LNCAP (cell line): ENCODE data around the gene RTL9.

Experiments
- TF ChIP-seq, protein P1 (sequence below): fragments of 450-650 bp; IDR thresholded peaks from 2 replicates; pipeline ENCODE4 v1.5.1; 2017; ENCODE audit warnings: mild to moderate bottlenecking

RTL9 gene

DNA sequence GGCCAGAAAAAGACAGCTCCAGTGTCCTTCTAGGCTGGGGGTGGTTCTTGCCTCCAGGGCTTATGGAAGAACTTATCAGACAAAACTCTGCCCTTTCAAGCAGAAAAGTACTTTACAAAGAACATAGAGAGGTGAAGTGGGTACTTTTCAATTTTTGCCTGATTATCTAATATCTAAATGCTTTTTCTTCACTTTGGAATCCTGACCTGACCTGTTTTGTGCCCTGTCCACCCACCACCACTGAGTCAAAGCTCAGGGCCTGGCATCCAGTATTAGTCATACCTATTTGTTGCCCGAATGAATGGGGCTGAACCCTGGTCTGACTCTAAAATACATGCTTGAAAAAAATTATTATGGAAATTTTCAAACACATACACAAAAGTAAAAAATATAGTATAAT is 37.2 kb downstream of the RTL9 start:
- TF ChIP-seq, protein P1, sequence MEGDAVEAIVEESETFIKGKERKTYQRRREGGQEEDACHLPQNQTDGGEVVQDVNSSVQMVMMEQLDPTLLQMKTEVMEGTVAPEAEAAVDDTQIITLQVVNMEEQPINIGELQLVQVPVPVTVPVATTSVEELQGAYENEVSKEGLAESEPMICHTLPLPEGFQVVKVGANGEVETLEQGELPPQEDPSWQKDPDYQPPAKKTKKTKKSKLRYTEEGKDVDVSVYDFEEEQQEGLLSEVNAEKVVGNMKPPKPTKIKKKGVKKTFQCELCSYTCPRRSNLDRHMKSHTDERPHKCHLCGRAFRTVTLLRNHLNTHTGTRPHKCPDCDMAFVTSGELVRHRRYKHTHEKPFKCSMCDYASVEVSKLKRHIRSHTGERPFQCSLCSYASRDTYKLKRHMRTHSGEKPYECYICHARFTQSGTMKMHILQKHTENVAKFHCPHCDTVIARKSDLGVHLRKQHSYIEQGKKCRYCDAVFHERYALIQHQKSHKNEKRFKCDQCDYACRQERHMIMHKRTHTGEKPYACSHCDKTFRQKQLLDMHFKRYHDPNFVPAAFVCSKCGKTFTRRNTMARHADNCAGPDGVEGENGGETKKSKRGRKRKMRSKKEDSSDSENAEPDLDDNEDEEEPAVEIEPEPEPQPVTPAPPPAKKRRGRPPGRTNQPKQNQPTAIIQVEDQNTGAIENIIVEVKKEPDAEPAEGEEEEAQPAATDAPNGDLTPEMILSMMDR, result no peak

DNA sequence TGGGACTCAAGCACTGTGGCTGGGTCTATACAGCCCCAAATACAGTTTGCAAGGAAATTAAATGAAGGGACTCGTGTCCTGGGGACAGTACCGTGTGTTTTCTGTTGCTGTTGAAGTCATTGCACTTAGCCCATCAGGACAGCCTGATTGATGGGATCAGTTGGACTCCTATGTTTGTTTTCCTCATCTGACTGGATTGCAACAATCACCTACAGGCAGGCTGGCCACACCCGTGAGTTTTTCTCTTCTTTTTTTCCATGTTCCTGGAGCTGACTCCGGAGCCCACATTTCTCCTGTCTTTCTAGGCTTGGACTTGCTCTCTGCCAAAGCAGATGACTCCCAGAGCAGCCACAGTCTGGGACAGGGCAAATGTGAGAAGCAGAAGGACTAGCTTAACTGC is 38.1 kb downstream of the RTL9 start:
- TF ChIP-seq, protein P1, result no peak

DNA sequence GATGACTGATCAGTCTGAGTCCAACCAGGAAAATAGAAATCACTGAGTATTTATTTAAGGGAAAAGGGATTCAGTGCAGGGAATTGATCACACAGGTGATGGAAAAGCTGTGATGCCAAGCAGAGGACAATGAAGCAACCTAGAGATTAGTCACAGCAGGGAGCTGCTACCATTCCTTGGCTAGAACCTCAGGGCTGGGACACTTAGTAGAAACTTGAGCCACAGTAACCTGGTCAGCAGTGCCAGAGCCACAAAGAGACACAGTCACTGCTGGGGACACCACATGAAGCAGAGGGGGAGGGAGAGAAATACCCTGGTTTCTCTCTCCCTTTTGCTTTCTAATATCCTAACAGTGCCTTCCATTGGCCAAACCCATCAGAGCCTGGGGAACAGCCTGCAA is 38.7 kb downstream of the RTL9 start:
- TF ChIP-seq, protein P1, result no peak

DNA sequence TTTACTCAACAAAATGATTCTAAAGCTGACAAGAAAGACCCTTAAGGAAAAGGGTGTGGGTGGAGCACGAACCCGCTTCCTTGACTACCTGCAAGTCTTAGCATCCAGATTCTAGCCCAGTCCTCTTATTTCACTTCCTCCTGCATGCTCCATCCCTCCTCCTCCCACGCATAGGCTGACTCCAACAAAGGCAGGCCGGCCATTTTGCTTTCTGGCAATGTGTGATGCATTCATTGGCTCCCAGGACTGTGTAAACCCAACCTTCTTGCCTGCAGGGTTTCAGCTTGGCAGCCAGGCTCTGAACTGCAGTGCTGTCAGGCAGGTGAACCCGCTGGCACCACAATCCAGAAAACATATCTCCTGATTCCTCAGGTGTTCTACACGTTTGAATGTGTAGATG is 39.3 kb downstream of the RTL9 start:
- TF ChIP-seq, protein P1, result no peak

GRCh38 chrX:110399497-110399896 is 40.8 kb downstream of the RTL9 start:
- TF ChIP-seq, protein P1, result no peak

DNA sequence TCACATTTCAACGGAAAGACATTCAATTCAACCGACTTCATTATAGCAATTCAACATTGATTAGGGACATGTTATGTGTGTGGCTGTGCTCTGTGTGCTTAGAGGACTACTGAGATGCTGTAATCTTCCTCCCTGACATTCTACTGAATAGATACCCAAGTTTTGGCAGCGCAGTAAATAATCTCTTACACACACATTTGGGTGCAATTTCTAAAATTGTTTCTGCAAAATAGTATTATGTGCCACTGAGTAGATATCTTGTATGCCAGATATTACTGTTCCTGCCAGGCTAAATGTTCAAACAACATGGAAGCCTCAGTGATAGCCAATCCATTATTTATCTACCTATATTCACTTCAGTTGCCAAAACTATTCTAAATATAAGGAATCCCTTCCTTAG is 41.3 kb downstream of the RTL9 start:
- TF ChIP-seq, protein P1, result no peak

GRCh38 chrX:110401135-110401534 is 42.5 kb downstream of the RTL9 start:
- TF ChIP-seq, protein P1, result no peak

- TF ChIP-seq, protein P1, result no peak
These were observed 43.6 kb downstream of the RTL9 start for GRCh38 chrX:110402091-110402849.
